Brain microvascular endothelial cell (primary cell): ENCODE results near the gene SART3.

Source experiments
- DNase-seq: peaks from one replicate; pipeline ENCODE4 v3.0.0-alpha.2; 2020
- H3K27ac ChIP-seq: fragments of 250-450 bp; sonication (Bioruptor Pico); 2 replicates; pipeline ENCODE4 v1.5.1; 2020; ENCODE audit warnings: mild to moderate bottlenecking, moderate library complexity
- H3K27me3 ChIP-seq: fragments of 250-450 bp; sonication (Bioruptor Pico); replicated peaks from 2 replicates; pipeline ENCODE4 v1.5.1; 2020; ENCODE audit warnings: mild to moderate bottlenecking
- H3K36me3 ChIP-seq: fragments of 250-450 bp; sonication (Bioruptor Pico); replicated peaks from 2 replicates; pipeline ENCODE4 v1.5.1; 2020; ENCODE audit warnings: mild to moderate bottlenecking
- H3K4me3 ChIP-seq: 2 replicates; pipeline ENCODE4 v1.5.1; 2011; ENCODE audit warnings: low read depth, mild to moderate bottlenecking, control low read depth, low read length, moderate library complexity
- CTCF ChIP-seq: IDR thresholded peaks from 2 replicates; pipeline ENCODE4 v1.5.1; 2011; ENCODE audit warnings: low read depth, mild to moderate bottlenecking, moderate library complexity, low read length, control low read depth, inconsistent platforms; ENCODE audit errors: missing control alignments
- in situ Hi-C: cut with HindIII; loops from 2 replicates; pipeline ENCODE4 v1.10.0; 2017; ENCODE audit warnings: low sequenced_read_pairs, low pct_ligation_motif_present

SART3 gene

GRCh38 chr12:108603743-108604142 is 42.8 kb upstream of the SART3 start:
- Histone ChIP-seq H3K27ac (no peak overlapping the region), H3K36me3 (no peaks in the 10 kb centered on the region), H3K27me3 (no peaks in the 10 kb centered on the region), H3K4me3 (no peak overlapping the region)
- in situ Hi-C loops, result no loop called here
- no peak for TF ChIP-seq CTCF
- DNase-seq, result no peak

DNA sequence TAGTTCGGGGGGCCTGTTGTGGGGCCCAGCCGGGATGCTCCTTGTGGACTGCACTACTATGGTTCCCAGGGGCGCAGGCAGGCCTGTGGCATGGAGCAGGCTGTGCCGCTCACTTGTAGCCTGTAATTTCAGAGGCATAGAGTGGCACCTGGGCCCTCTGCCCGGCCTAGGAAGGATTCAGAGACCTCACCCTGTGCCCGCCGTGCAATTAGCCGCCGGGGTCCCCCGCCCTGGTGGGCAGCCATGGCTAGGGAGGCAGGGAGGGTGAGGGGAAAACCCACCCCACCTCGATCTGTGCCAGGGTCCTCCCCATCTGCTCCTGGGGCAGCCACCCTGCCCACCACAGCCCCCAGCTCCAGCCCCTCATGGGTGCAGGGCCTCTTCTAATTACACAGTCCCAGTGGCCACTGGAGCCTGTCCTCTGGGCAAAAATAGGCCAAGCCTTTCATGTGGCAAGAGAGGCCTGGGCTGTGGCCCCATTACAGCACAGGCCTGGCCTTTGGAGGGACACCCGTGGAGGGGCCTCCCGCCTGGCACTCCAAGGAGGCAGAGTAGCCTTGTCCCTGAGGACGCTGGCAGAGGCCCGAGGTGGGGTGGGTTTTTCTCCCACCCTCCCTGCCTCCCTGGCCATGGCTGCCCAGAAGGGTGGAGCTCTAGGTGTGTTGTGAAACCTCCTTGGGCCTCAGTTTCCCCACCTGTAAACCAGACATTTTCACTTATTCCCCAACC is 42.2 kb upstream of the SART3 start:
- Histone ChIP-seq H3K4me3 (no peak overlapping the region), H3K36me3 (no peaks in the 10 kb centered on the region), H3K27me3 (no peaks in the 10 kb centered on the region), H3K27ac (no peak overlapping the region)
- in situ Hi-C loops, result no loop called here
- no peak for DNase-seq
- no peak for TF ChIP-seq CTCF

GRCh38 chr12:108602209-108602705 is 41.3 kb upstream of the SART3 start:
- no peaks in the 10 kb centered on the region for H3K27me3 ChIP-seq
- no peak for DNase-seq
- H3K4me3 ChIP-seq, result no peak overlapping the region
- in situ Hi-C loops, result no loop called here
- TF ChIP-seq CTCF, result no peak
- H3K36me3 ChIP-seq, result no peaks in the 10 kb centered on the region
- no peak overlapping the region for H3K27ac ChIP-seq

DNA sequence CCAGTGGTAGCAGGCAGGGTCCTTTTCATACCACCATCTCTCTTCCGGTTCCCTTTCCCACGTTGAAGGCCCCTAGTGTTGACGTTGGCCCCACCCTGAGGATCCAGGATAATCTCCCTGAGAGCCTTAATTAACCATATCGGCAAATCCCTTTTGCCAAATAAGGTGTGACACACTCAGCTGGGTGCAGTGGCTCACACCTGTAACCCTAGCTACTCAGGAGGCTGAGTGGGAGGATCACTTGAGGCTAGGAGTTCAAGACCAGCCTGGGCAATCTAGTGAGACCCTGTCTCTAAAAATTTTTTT is 39.7 kb upstream of the SART3 start:
- no peak for TF ChIP-seq CTCF
- Histone ChIP-seq H3K27me3 (no peaks in the 10 kb centered on the region), H3K36me3 (no peaks in the 10 kb centered on the region), H3K4me3 (no peak overlapping the region), H3K27ac (no peak overlapping the region)
- in situ Hi-C loops, result no loop called here
- no peak for DNase-seq

GRCh38 chr12:108599948-108600701 is 39.2 kb upstream of the SART3 start:
- DNase-seq, result no peak
- in situ Hi-C loops, result no loop called here
- H3K27ac ChIP-seq, result no peak overlapping the region
- H3K27me3 ChIP-seq, result no peaks in the 10 kb centered on the region
- H3K36me3 ChIP-seq, result no peaks in the 10 kb centered on the region
- H3K4me3 ChIP-seq, result no peak overlapping the region
- TF ChIP-seq CTCF, result peak; percentile 10

GRCh38 chr12:108599541-108599940 is 38.6 kb upstream of the SART3 start:
- no peak for DNase-seq
- H3K4me3 ChIP-seq, result no peak overlapping the region
- no peak for TF ChIP-seq CTCF
- no peaks in the 10 kb centered on the region for H3K27me3 ChIP-seq
- in situ Hi-C loops, result no loop called here
- H3K27ac ChIP-seq, result no peak overlapping the region
- no peaks in the 10 kb centered on the region for H3K36me3 ChIP-seq
